ENCODE results near the gene PARP16.

- TF ChIP-seq CTCF (IDR thresholded peaks at IDR 0.05; ENCODE audit: borderline replicate concordance, extremely low read depth, low read length, poor library complexity, severe bottlenecking) (peak; percentile 57), EZH2 (IDR thresholded peaks at IDR 0.05; ENCODE audit: borderline replicate concordance, low read depth, low read length, severe bottlenecking) (no peak)
These were observed 74.6 kb downstream of the PARP16 start for GRCh38 chr15:65212097-65212496.

Measured in DND-41 (cell line).